SK-N-SH treated with all-trans-retinoic acid at 6 μM for 48 hours (cell line): ENCODE results near the gene RAET1G.

ENCODE experiments used
- ATAC-seq: fragments of 200-7000 bp; cut with Tn5 transposase; 3 replicates; pipeline ENCODE4 v1.9.1; 2020; ENCODE audit warnings: mild to moderate bottlenecking, moderate library complexity
- ARNTL ChIP-seq: fragments of 450-650 bp; formaldehyde crosslinking; IDR thresholded peaks from 2 replicates; pipeline ENCODE4 v1.5.0; 2020; ENCODE audit warnings: low read depth, mild to moderate bottlenecking, moderate library complexity, borderline replicate concordance
- BACH2 ChIP-seq: fragments of 250-450 bp; sonication (Bioruptor Pico); IDR thresholded peaks from 2 replicates; pipeline ENCODE4 v1.9.0; 2021; ENCODE audit warnings: mild to moderate bottlenecking, borderline replicate concordance
- CREB5 ChIP-seq: fragments of 250-450 bp; sonication (Bioruptor Pico); IDR thresholded peaks from 2 replicates; pipeline ENCODE4 v1.5.1; 2020; ENCODE audit warnings: low read depth, mild to moderate bottlenecking, moderate library complexity
- CSDC2 ChIP-seq: fragments of 250-450 bp; sonication (Bioruptor Pico); IDR thresholded peaks from 2 replicates; pipeline ENCODE4 v1.5.0; 2020; ENCODE audit warnings: mild to moderate bottlenecking, moderate library complexity
- CSRNP3 ChIP-seq: fragments of 250-450 bp; sonication (Bioruptor Pico); IDR thresholded peaks from 2 replicates; pipeline ENCODE4 v1.5.1; 2021; ENCODE audit warnings: mild to moderate bottlenecking, moderate library complexity
- ESRRG ChIP-seq: fragments of 250-450 bp; sonication (Bioruptor Pico); IDR thresholded peaks from 2 replicates; pipeline ENCODE4 v1.6.1; 2021; ENCODE audit warnings: mild to moderate bottlenecking
- GLIS3 ChIP-seq: fragments of 250-450 bp; sonication (Bioruptor Pico); IDR thresholded peaks from 2 replicates; pipeline ENCODE4 v1.5.0; 2020; ENCODE audit warnings: mild to moderate bottlenecking, moderate library complexity
- ISL1 ChIP-seq: fragments of 250-450 bp; sonication (Bioruptor Pico); IDR thresholded peaks from 2 replicates; pipeline ENCODE4 v2.1.2; 2022; ENCODE audit warnings: mild to moderate bottlenecking, moderate library complexity
- OSR1 ChIP-seq: fragments of 250-450 bp; sonication (Bioruptor Pico); IDR thresholded peaks from 2 replicates; pipeline ENCODE4 v1.8.0; 2022; ENCODE audit warnings: moderate library complexity, mild to moderate bottlenecking, inconsistent platforms
- POU6F1 ChIP-seq: fragments of 250-450 bp; sonication (Bioruptor Pico); IDR thresholded peaks from 2 replicates; pipeline ENCODE4 v1.8.0; 2021; ENCODE audit warnings: low read depth, mild to moderate bottlenecking, moderate library complexity, borderline replicate concordance
- PPARA ChIP-seq: fragments of 250-450 bp; sonication (Bioruptor Pico); IDR thresholded peaks from 2 replicates; pipeline ENCODE4 v1.5.0; 2020; ENCODE audit warnings: mild to moderate bottlenecking, borderline replicate concordance
- RARB ChIP-seq: fragments of 250-450 bp; sonication (Bioruptor Pico); IDR thresholded peaks from 2 replicates; pipeline ENCODE4 v1.8.0; 2021; ENCODE audit warnings: mild to moderate bottlenecking, moderate library complexity
- SNAI2 ChIP-seq: fragments of 250-450 bp; sonication (Bioruptor Pico); IDR thresholded peaks from 2 replicates; pipeline ENCODE4 v1.5.0; 2020; ENCODE audit warnings: mild to moderate bottlenecking, moderate library complexity
- TCF4 ChIP-seq: fragments of 250-450 bp; sonication (Bioruptor Pico); IDR thresholded peaks from 2 replicates; pipeline ENCODE4 v1.8.0; 2021; ENCODE audit warnings: mild to moderate bottlenecking, moderate library complexity, borderline replicate concordance
- TSHZ2 ChIP-seq: fragments of 250-450 bp; sonication (Bioruptor Pico); IDR thresholded peaks from 2 replicates; pipeline ENCODE4 v1.5.0; 2020; ENCODE audit warnings: mild to moderate bottlenecking, moderate library complexity
- ZC3H10 ChIP-seq: fragments of 250-450 bp; sonication (Bioruptor Pico); IDR thresholded peaks from 2 replicates; pipeline ENCODE4 v1.5.1; 2021; ENCODE audit warnings: mild to moderate bottlenecking, moderate library complexity
- ZFP3 ChIP-seq: fragments of 250-450 bp; sonication (Bioruptor Pico); IDR thresholded peaks from 2 replicates; pipeline ENCODE4 v1.5.0; 2020; ENCODE audit warnings: mild to moderate bottlenecking, moderate library complexity
- ZFP30 ChIP-seq: fragments of 450-650 bp; formaldehyde crosslinking; IDR thresholded peaks from 2 replicates; pipeline ENCODE4 v1.5.0; 2022; ENCODE audit warnings: mild to moderate bottlenecking, moderate library complexity
- ZNF565 ChIP-seq: fragments of 450-650 bp; formaldehyde crosslinking; conservative IDR thresholded peaks from 2 replicates; pipeline ENCODE4 v1.5.0; 2020; ENCODE audit warnings: low read depth, mild to moderate bottlenecking, moderate library complexity
- ZNF70 ChIP-seq: fragments of 450-650 bp; formaldehyde crosslinking; IDR thresholded peaks from 2 replicates; pipeline ENCODE4 v1.5.0; 2020; ENCODE audit warnings: mild to moderate bottlenecking, moderate library complexity
- ZNF8 ChIP-seq: fragments of 450-650 bp; formaldehyde crosslinking; IDR thresholded peaks from 2 replicates; pipeline ENCODE4 v1.5.0; 2020; ENCODE audit warnings: mild to moderate bottlenecking, moderate library complexity

Gene RAET1G

GRCh38 chr6:149888093-149888492 is 34.8 kb downstream of the RAET1G start (continued):
- no peak for TF ChIP-seq CSRNP3 (CRISPR knock-in tag)
- no peak for TF ChIP-seq GLIS3 (CRISPR knock-in tag)
- no peak for TF ChIP-seq ZC3H10
- TF ChIP-seq, all 23 proteins: peak for 0

- ATAC-seq: no peak
- no peak for TF ChIP-seq ZNF70 (CRISPR knock-in tag)
- no peak for TF ChIP-seq GLIS3 (CRISPR knock-in tag)
- no peak for TF ChIP-seq CSRNP3 (CRISPR knock-in tag)
- no peak for TF ChIP-seq PPARA
- no peak for TF ChIP-seq CREB5
- TF ChIP-seq, all 23 proteins: peak for 0
These were observed 35.6 kb downstream of the RAET1G start for GRCh38 chr6:149887343-149887742.

GRCh38 chr6:149885888-149886287 is 37.0 kb downstream of the RAET1G start:
- ATAC-seq: no peak
- TF ChIP-seq ZC3H10 (no peak), ZFP30 (CRISPR knock-in tag) (no peak), BACH2 (CRISPR knock-in tag) (no peak), ZNF8 (CRISPR knock-in tag) (no peak), GLIS3 (CRISPR knock-in tag) (no peak), TSHZ2 (CRISPR knock-in tag) (no peak), ISL1 (CRISPR knock-in tag) (no peak), TCF4 (CRISPR knock-in tag) (no peak), SNAI2 (no peak), CSRNP3 (CRISPR knock-in tag) (no peak), CREB5 (no peak), CSDC2 (no peak), ZFP3 (CRISPR knock-in tag) (no peak)

GRCh38 chr6:149884617-149885016 is 38.3 kb downstream of the RAET1G start:
- ATAC-seq: no peak
- TF ChIP-seq RARB (CRISPR knock-in tag) (no peak), OSR1 (CRISPR knock-in tag) (no peak), ZFP30 (CRISPR knock-in tag) (no peak), ZFP3 (CRISPR knock-in tag) (no peak), PPARA (no peak), ZNF565 (CRISPR knock-in tag) (no peak), POU6F1 (CRISPR knock-in tag) (no peak), BACH2 (CRISPR knock-in tag) (no peak), CREB5 (no peak), ZC3H10 (no peak), SNAI2 (no peak), ZNF70 (CRISPR knock-in tag) (no peak), ARNTL (CRISPR knock-in tag) (no peak), ESRRG (CRISPR knock-in tag) (no peak), ISL1 (CRISPR knock-in tag) (no peak), ZNF8 (CRISPR knock-in tag) (no peak), CSDC2 (no peak), GLIS3 (CRISPR knock-in tag) (no peak)
